HG02623 (cell line): ENCODE measurements around the gene WDR26.
"Not testable (repeated sequence)": the region's sequence is repeated elsewhere in the genome, so short reads cannot be mapped to it uniquely, and the experiment has no call there.

Experiments
- ATAC-seq: cut with Tn5 transposase; IDR thresholded peaks from one replicate; pipeline ENCODE4 v1.9.1; 2021; ENCODE audit warnings: moderate library complexity; ENCODE audit not compliant: unreplicated experiment

WDR26 gene

DNA sequence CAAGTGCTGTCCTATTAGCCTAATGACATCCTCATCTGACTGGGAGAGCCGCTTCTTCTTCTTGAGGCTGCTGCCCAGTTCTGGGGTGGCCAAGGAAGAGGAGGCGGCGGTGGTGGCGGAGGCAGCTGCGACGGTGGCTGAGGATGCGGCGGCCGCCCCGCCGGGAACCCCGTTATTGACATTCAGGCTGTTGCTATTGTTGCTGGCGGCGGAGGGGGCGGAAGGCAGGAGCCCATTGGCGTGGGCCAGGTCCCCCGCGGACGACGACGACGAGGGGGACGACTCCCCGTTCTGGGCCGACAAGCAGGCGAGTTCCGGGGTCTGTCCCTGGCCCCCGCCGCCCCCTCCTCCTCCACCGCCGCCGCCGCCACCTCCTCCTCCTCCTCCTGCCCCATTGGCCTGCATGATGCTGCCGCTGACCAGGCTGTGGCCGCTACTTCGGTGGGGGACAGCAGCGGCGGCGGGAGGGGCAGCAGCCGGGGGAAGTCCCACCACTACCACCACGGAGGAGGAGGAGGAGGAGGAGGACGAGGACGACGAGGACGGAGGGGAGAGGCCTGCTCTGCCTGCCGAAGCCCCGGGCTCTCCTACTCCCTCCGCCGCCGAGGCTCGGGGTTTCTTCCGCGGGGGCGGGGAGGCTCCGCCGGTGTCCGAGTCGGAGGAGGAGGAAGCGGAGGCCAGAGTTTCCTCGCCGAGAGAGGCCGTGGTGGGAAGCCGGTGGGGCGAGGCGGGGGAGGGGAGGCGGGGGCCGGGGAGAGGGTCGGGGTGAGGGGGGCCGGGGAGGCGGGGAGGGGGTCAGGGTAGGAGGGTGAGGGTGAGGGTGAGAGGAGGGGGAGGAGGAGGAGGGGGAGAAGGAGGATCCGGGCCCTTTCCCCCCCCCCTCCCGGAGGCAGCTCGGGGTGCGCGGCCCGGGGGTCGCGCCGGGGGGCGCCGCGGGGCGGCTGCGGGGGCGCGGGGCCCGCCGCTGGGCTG is 610 bp downstream of the WDR26 start:
- ATAC-seq, result peak; percentile 7

DNA sequence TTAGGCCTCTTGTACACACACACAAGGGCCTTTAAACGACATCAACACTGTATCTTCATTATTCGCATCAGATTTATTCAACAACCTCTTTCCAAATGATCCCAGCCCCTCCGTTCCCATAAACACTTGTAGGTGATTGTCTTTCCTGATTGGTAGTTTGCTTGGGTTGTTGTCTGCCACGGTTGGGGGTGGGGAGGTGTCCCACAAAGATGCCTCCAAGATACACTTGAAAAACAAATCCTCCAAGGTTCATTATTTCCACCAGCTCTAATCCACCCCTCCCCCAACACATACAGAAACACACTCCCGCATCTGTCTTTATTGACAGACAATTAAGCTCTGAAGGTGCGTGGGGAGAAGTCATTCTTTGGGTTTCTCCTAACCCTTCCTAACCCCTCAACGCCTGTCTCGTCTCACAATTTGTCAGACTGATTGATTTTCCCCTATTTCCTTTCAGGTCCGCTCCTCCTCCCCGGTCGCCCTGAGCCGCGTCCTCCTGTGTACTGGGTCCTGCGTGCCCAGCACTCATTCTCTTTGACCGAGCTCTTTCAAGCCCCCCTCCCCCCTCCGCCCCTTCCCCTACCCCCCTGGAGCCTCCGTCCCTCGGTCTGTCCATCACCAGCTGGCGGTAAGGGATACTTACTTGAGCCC is 1.4 kb downstream of the WDR26 start:
- no peak for ATAC-seq

DNA sequence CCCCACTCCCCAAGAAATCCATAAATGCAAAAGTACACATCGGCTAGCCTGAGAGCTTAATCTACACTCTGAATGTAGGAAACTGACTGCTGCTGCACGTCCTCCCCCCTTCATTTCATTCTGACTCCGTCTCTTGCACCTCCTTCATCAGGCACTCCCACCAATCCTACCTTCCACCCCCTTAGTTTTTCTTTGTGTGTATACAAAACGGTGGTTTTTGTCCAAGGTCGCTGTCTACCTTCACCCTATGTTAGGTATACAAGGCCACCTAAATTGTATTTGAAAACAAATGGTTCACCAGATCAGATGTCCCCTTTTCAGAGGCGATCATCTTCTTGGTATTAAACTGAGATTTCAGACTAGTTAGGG is 1.9 kb downstream of the WDR26 start:
- no peak for ATAC-seq

DNA sequence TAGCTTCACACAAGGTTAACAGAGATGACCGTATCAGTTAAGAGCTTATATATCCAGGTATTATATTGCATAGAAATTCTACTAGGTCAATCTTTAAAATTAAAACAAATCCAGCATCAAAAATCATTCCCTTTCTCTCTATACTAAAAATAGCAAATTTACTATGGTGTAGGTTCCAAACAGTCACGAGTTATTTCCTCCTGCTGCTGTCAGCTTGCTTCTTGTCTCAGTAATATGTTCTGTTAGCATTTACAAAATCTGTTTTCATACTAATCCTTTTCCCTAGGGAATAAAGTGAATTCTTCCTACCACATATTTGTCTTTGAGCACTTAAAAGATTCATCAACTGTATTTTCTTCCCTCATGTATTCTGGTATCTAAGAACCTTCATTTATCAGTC is 2.5 kb downstream of the WDR26 start:
- ATAC-seq, result no peak

DNA sequence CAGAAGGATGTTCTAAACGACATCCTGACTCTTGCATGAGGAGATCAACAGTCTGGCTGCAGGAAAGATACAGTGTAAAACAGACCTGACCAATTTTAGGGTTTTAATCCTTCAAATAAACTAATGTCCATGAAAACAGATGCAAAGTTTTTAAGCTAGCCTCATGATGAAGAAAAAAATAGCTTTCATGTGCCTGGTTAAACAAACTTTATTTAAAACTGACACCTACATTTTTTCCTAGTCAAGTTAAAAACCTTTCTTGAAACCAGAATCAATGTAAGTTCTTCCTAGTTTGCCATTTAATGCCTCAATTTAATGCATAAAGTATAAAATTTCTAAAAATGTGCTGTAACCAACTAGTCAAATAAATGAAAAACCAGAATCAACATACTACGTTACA is 2.9 kb downstream of the WDR26 start:
- no peak for ATAC-seq

DNA sequence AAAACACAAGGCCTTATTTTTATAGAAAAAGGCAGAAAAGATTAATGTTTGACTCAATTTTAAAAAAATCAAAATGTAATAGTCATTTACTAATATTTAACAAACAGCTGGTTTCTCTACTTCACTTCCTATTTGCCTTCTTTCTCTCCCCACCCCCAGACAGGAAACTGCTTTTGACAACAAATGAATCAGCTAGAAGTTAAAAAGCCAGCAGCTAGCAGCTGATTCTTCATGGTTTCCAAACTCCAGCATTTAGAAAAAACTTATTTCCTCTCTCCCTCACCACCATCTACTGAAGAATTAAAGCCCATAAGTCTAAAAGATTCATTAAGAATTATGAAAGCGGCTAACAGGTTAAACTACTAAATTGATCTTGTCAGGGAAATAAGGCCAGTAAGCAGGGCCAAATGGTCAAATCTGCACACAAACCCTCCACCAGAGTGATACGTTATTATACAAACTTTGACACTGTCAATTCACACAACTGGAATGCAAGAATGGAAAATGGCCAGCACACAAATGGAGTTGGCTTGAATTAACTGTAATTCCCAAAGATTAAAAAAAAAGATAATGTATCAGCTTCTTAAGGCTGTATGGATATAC is 4.0 kb downstream of the WDR26 start:
- ATAC-seq, result no peak

DNA sequence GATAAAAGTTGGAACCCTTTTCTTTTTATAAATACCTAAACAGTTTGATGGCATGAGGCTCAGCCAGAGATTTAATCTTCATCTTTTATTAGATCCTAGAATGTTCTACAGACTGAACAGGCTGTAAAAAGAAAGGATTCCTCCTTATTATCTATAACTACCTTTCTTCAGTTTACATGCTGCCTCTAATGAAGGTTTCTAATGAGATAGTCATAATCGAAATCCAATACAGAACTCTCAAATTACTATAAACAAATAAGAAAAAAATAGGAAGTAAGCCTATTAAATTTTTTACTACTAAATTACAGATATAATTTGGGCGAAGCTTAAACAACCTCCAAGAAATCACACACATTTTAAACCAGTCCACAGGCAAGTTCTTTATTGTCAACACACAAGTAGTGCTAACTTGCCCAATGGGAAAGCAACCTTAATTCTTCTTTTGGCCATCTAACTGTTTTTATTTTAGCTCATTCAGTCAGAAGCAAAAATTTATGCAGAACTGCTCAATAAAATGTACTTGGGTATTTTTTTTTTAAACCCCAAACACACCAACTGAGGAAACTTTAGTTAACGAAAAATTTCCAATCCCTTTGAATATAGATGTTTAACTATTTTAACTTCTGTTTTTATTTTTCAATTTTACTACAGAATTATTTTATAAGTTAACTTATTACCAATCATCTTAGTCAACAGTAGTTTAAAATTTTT is 4.8 kb downstream of the WDR26 start:
- ATAC-seq, result no peak

DNA sequence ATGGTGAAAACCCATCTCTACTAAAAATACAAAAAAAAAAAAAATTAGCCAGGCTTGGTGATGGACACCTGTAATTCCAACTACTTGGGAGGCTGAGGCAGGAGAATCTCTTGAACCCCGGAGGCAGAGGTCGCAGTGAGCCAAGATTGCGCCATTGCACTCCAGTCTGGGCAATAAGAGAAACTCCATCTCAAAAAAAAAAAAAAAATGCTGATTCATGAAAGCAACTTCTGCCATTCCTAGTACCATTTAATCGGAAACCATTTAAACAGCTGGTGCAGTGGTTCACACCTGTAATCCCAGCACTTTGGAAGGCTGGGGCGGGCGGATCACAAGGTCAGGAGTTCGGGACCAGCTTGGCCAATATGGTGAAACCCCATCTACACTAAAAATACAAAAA is 5.9 kb downstream of the WDR26 start:
- not testable (repeated sequence) for ATAC-seq

DNA sequence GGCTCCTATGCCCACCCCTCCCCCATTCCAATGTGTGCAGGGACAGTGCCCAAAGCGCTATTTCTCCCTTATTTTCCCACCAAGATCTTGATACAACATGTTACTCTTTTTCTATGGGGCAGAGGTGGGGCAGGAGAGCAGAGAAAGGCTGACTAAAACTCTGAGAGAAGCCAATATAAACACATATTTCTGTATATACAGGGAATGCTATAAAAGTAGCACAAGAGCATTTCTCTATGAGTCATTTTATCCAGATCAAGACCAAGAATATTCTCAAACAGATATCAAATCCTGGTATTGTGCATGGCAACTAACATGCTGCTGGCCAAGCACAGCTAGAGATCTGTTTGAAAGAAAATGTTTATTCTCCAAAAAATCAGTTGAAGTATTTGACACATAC is 7.3 kb downstream of the WDR26 start:
- ATAC-seq, result no peak

DNA sequence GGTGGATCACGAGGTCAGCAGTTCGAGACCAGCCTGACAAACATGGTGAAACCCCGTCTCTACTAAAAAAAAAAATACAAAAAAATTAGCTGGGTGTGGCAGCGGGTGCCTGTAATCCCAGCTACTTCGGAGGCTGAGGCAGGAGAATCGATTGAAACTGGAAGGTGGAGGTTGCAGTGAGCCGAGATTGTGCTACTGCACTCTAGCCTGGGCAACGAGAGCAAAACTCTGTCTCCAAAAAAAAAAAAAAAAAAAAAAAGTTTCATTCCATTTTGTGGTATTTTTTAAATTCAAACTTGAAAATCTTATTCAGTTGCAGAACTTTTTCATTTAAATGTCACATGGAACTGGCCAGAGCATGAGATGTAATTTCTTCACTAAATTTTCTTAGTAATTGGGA is 7.7 kb downstream of the WDR26 start:
- not testable (repeated sequence) for ATAC-seq

DNA sequence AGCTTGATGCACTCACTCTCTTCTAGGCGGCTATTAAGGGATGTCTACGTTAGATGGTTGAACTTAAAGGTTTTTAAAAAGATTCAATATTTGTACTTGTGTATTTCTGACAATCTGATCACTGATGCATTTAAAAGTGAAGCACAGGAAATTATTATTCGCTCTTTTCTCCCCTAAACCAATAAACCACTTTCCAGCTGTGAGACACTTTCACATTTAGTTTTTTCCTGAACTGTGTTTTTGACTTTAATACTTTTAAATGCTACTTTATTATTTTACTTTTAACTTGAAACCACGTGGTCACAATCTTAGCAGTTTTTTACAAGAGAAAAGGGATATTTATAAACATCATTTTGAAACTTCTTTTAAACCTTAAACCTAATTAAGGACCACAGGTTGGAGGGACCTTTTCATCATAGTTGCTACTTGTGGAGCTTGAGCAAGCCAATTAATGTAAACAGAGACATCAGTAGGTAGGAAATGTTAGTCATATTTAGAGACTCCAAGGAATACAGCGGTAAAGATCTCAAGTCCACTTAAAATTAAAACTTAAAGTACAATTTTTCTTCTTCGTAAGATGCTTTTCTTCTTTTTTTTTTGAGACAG is 9.2 kb downstream of the WDR26 start:
- no peak for ATAC-seq

DNA sequence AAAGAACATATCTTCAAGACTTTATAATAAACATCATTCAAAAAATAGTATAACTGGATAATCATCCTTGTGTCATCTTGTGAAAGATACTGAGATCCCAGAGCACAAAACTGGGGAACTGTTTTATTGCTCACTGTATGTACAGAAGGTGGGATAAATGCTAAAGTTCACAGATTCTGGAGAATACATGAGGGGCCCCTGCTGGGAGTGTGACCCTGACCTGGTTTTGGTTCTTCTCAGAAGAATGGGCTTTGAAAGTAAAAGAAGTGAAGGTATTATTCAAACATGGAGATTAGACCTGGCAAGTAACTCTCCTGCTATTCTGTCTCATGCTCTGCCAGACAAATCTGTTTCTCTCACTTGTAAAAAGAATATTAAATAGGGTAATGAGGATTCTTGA is 14.5 kb downstream of the WDR26 start:
- no peak for ATAC-seq

DNA sequence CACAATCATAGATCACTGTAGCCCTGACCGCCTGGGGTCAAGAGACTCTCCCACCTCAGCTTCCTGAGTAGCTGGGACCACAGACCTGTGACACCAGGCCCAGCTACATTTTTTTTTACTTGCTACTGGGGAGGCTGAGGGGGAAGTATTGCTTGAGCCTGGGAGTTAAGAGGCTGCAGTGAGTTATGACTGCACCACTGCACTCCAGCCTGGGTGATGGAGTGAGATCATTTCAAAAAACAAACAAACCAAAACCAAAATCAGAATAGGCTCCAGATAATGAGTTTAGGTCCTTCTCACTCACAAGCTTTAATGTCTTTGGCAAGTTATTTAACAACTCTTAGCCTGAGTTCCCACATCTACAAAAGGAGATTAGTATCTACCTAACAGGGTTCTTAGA is 22.8 kb downstream of the WDR26 start:
- no peak for ATAC-seq

DNA sequence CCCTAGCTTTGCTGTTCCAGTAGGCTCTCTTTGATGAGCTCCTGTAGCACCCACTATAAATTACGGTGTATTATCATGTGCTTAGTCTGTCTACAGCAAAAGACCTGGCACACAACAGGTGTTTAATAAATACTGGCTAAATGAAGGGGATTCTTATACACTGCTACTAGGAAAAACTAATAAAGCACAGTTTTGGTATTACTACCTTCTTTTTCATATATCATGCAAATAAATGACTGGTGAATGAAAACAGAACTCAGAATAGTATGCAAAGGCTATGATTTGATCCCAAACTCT is 26.4 kb downstream of the WDR26 start:
- no peak for ATAC-seq

DNA sequence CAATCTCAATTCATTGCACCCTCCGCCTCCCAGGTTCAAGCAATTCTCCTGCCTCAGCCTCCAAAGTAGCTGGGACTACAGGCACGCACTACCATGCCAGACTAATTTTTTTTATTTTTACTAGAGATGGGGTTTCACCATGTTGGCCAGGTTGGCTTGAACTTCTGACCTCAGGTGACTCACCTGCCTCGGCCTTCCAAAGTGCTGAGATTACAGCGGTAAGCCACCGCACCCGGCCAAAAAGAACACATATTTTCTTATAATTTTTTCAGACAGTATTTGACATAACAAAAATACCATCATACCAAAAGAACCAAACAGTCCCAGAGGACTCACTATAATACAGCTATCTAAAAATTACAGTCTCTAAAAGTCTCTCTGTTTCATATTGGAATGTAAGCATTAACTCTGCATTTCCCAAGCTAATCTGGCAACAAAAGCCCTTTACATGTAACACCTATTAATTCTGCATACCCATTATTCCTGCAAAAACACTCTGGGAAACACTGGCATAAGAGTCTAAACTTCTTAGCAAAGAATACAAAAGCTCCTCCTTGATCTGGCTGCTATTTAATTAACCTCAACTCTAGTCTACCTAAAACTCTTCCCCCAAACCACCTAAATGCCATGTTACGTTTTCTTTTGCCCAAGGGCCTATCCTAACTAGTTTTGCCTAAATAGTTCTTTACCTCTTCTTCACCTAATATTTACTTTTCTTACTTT is 26.9 kb downstream of the WDR26 start:
- no peak for ATAC-seq

DNA sequence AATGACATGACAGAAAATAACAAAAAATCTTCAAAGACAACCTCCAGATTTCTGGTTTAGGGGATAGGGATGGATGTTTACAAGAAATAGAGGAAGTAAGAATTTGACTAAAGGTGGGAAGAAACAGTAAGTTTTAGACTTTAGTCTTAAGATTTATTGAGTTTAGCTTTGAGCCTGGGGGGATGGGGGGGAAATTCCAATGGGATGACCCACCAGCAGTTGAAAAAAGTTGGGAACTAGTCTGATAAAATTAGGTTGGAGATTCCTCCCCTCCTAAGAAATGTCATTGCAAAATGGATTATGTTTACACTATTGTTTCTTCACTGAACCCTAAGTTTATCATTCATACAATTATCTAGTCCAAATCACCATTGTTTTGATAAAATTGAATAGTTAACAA is 28.4 kb downstream of the WDR26 start:
- no peak for ATAC-seq

DNA sequence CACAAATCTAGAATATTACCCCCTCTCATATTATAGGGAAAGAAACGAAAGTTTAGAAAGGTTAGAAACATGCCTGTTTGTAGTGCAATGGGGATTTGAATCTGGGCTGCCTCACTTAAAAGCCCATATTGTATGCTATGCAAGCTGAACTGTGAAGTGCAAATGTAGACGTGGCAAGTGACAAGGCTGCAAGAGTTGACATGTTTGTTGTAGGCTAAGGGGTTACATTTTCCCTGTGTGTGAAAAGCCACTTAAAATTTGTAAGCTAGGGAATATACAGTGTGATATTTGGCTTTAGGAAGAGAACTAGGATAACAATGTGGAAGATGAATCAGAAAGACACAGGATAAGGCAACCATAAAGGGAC is 29.0 kb downstream of the WDR26 start:
- ATAC-seq, result no peak

DNA sequence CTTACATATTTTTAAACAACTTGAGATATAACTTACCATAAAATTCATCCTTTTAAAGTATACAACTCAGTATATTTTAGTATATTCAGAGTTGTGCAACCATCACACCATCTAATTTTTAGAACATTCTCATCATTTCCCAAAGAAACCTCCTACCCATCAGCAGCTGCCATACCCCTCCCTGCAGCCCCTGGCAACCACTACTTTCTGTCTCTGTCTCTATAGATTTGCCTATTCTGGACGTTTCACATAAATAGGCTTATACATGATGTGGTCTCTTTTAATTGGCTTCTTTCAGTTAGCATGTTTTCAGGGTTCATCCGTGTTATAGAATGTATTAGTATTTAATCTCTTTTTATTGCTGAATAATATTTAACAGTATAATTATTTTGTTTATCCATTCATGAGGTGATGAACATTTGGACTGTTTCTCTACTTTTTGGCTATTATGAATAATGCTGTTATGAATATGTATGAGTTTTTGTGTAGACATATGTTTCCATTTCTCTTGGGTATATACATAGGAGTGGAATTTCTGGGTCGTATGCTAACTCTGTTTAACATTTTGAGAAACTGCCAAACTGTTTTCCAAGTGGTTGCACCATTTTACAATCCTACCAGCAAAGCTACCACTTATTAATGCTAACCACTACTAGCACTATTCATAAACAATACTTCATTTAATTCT is 29.5 kb downstream of the WDR26 start:
- ATAC-seq, result no peak

DNA sequence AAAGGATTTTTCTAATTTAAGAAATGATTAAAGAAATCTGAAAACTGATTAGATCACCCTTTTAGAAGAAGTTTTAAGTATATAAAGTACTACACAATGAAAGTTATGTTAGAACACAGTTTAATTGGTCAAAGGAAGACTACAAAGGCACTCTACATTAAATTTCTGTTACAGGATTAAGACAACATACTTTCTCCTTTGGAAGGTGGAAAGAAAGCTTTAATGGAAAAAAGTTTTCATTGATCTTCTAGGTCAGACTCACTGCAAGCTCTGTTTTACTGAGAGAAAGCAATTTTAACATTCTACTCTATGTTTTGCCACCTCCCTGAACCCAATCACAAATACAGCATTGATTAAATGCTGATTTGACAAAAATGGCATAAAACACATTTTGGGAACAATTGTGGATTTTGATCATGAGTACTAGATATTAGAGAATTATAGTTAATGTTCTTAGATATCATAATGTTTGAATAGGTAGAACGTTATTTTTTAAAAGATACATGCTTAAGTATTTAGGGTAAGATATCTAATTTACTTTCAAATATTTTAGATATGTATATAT is 32.0 kb downstream of the WDR26 start:
- no peak for ATAC-seq

DNA sequence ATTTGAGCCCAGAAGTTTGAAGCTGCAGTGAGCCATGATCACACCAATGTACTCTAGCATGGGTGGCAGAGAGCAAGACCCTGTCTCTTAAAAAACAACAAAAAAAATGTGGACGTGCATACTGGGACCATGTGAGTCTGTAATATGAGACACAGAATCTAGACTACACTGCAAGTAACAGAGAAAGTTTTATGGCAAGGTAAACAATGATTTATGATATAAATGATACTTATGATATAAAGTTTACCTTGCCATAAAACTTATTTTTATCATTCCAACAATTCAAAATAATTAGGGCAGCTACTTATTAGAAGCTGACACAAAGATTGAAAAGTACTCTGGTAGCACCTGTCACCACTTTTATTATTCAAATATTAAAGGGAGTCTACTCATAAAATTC is 34.7 kb downstream of the WDR26 start:
- ATAC-seq, result no peak
